Mucosa of descending colon (tissue), 3 donors: ENCODE data around the gene ANKZF1. TPM values are rescaled to one million over a fixed set of nuclear protein-coding genes. Genes with fewer than 3 reads are reported as not detected.

Source experiments
- ATAC-seq: fragments of 200-7000 bp; cut with Tn5 transposase; one replicate; pipeline ENCODE4 v1.9.1; 2020; ENCODE audit warnings: mild to moderate bottlenecking, moderate library complexity
- DNase-seq, 3 donors: peaks; one replicate each; pipeline ENCODE4 v3.0.0-alpha.2; 2020
- H3K36me3 ChIP-seq: fragments of 200-600 bp; one replicate; pipeline ENCODE4 v1.8.0; 2021; ENCODE audit warnings: low read depth, mild to moderate bottlenecking
- H3K4me1 ChIP-seq: fragments of 200-600 bp; one replicate; pipeline ENCODE4 v1.8.0; 2021; ENCODE audit warnings: low read depth, mild to moderate bottlenecking
- H3K4me3 ChIP-seq: fragments of 200-600 bp; one replicate; pipeline ENCODE4 v1.8.0; 2021; ENCODE audit warnings: mild to moderate bottlenecking
- H3K9me3 ChIP-seq: fragments of 200-600 bp; one replicate; pipeline ENCODE4 v1.8.0; 2021; ENCODE audit warnings: mild to moderate bottlenecking
- intact Hi-C, 2 donors: fragments of 100-400 bp; cut with DNase I in 1 of 2; cut with micrococcal nuclease in 1 of 2; formaldehyde crosslinking; loops; one replicate each; pipeline versions ENCODE4 v1.11.0 to v1.11.1; 2022; cut with DNase I, micrococcal nuclease
- total RNA-seq, 3 donors: library from RNA; stranded (reverse); fragmentation: NEBNext Ultra II Directional in 2 of 3; extraction: Animal tissue kit (Norgen Biotek cat#: 25700) in 2 of 3; gene quantifications; one replicate each; pipeline versions ENCODE4 v1.2.1 to v1.2.4, GENCODE V29; 2021 to 2023
- TF ChIP-seq, protein P1 (sequence below): fragments of 200-600 bp; IDR thresholded peaks from one replicate; pipeline ENCODE4 v1.8.0; 2022; ENCODE audit warnings: antibody characterized with exemption, mild to moderate bottlenecking
- donor health status: DM: no; HTN: no; CAD: no; lungs with moderate emphysema.
- donor health status: DM: no; HTN: no; CAD: no.
- donor health status: DM: no; HTN: yes; CAD: no.

The ANKZF1 gene
- total RNA-seq, 3 donors from 2014 or later = 38.6 to 65.2 (median 47.1) TPM

DNA sequence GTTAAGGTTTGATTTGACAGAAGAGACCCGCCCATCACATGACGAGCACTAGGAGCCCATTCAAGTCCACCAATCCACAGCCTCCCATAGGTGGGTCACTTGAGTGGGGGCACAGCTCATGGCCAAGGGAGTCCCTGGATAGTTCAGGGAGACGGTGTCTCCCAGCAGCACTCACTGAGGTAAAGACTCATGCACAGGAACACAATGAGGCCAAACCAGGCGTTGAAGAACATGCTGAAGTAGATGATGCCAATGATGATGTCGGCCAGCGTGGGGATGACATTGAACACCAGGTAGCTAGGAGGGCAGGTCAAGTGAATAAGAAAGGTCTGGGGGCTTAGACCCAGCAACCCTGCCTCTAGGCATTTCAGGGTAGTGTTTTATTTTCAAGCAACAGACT, 14.8 kb upstream of the ANKZF1 start:
- intact Hi-C loops = loop anchor here in 1 of 2 donors (10.0 kb wide), 1 partner anchor 50 kb away; the partner anchor contains the start of gene NHEJ1
- H3K4me3 ChIP-seq = no peak overlapping the region
- no peaks in the 10 kb centered on the region for H3K36me3 ChIP-seq
- H3K4me1 ChIP-seq = peaks cover 26% of the 10 kb centered on the region
- ATAC-seq (no peak), DNase-seq (no peak)
- H3K9me3 ChIP-seq = no peaks in the 10 kb centered on the region
- TF ChIP-seq, protein P1, sequence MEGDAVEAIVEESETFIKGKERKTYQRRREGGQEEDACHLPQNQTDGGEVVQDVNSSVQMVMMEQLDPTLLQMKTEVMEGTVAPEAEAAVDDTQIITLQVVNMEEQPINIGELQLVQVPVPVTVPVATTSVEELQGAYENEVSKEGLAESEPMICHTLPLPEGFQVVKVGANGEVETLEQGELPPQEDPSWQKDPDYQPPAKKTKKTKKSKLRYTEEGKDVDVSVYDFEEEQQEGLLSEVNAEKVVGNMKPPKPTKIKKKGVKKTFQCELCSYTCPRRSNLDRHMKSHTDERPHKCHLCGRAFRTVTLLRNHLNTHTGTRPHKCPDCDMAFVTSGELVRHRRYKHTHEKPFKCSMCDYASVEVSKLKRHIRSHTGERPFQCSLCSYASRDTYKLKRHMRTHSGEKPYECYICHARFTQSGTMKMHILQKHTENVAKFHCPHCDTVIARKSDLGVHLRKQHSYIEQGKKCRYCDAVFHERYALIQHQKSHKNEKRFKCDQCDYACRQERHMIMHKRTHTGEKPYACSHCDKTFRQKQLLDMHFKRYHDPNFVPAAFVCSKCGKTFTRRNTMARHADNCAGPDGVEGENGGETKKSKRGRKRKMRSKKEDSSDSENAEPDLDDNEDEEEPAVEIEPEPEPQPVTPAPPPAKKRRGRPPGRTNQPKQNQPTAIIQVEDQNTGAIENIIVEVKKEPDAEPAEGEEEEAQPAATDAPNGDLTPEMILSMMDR = no peak

DNA sequence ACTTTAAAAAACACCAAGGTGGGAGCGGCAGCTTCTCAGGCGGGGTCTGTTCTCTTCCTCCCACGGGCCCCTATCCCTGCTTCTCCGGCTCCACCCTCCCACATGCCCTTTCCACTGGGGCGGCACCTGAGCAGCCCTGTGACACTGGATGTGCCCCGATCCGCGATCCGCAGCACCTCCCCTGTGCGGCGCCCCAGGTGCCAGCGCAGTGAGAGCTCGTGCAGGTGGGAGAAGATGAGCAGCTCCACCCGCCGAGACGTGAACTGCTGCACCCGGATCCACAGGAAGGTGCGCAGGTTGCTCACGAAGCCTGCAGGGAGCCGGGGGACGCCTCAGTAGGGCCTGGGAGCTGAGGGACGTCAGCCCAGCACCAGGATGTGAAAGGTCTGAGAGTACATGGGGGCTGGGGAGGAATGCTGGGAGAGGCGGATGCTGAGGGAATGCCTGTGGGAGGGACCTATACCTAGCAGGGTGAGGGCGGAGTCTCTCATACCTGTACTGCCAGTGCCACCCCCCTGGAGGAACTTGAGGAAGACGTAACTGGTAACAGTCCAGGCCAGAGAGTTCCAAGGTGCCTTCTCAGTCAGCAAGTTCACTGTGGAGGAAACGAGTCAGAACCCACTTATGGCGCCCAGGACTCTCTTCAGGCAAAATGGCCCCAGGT, 13.6 kb upstream of the ANKZF1 start:
- ATAC-seq = no peak
- Histone ChIP-seq H3K9me3 (no peaks in the 10 kb centered on the region), H3K4me3 (no peak overlapping the region), H3K4me1 (peaks cover 26% of the 10 kb centered on the region), H3K36me3 (no peaks in the 10 kb centered on the region)
- intact Hi-C loops = loop anchor here in 1 of 2 donors (10.0 kb wide), 1 partner anchor 51 kb away; the partner anchor contains the start of gene NHEJ1
- DNase-seq = no peak
- TF ChIP-seq, protein P1 = no peak

DNA sequence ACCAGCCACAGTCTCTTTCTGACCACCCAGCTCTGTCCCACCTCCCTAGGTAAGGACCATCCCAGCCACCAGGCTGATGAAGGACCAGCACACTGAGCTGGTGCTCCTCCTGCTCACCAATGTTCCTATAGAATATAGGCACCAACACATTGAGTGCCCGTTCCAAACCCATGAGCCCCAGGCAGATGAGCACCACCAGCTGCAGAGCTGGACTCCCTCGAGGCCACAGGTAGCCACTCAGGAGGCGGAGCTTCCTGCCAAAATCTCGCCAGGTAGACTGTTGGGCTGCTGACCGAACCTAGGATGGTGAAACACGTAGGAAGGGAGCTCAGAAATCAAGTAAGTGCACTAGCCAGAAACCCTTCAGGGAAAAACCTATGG, 13.1 kb upstream of the ANKZF1 start:
- ATAC-seq (no peak), DNase-seq (no peak)
- H3K36me3 ChIP-seq = no peaks in the 10 kb centered on the region
- H3K4me1 ChIP-seq = peaks cover 26% of the 10 kb centered on the region
- TF ChIP-seq, protein P1 = no peak
- intact Hi-C loops = loop anchor here in 1 of 2 donors (10.0 kb wide), 1 partner anchor 52 kb away; the partner anchor contains the start of gene NHEJ1
- H3K4me3 ChIP-seq = no peak overlapping the region
- no peaks in the 10 kb centered on the region for H3K9me3 ChIP-seq

- no peaks in the 10 kb centered on the region for H3K9me3 ChIP-seq
These were observed 11.3 kb upstream of the ANKZF1 start for GRCh38 chr2:219218217-219218731.

DNA sequence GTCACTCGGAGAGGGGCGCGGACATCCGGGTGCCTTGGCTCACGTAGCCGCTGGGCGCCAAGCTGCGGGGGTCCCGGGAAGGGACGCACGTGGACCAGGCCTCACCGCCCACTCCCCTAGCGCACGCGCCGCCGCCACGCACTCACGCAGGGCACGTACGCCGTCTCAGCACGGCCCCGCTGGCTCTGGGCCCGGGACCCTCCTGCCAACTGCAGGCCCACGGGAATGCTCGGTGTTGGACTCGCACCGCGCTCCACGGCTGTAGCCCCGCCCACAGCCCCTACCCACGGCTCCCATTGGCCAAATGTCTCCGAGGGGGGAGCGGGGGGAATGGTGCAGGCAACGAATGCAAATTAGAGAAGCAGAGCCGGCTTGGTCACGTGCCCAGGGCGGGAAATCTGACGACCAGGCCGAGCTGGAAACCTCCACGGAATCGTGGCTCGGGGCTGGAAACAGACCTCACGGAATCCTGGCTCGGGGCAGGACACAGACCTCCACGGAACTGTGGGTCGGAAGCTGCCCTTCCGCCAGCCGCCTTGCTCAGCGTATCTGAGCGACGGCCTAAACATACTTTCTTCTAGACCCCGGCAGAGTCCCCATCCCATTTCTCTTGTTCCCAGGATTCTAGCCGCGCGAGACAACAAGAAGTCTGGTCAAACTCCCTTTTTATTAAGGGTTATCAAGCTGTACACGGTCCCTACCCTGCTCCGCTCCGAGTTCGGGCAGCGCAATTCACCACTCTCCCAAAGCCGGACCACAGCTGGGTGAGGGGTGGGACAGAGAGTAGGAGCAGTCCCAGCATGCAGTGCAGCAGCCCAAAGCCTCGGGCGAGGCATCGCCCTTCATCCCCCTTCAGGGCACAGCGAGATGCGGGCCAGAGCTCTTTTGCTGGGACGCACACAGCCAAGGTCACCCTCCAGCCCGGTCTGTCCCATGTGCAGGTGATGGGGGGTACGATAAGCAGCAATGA, 10.6 kb upstream of the ANKZF1 start, which contains the start of gene ABCB6:
Gene ABCB6 (minus strand): TSS at position 227 of the 970 bp plus-strand sequence. CDS start 285 bp downstream, outside the sequence.
- Histone ChIP-seq H3K36me3 (peaks cover 6% of the 10 kb centered on the region), H3K4me1 (peaks cover 26% of the 10 kb centered on the region), H3K9me3 (no peaks in the 10 kb centered on the region), H3K4me3 (peak within 1 kb of the TSS; percentile 17)
- peak; percentile 87 for ATAC-seq
- DNase-seq = peak; percentile 94 to 95 (median 95)
- intact Hi-C loops = loop anchor here in 1 of 2 donors (10.0 kb wide), 1 partner anchor 54 kb away; the partner anchor contains the start of gene NHEJ1
- TF ChIP-seq, protein P1 = no peak

More at GRCh38 chr2:219218217-219218731, 11.3 kb upstream of the ANKZF1 start:
- DNase-seq (peak; percentile 58 to 82 (median 75)), ATAC-seq (peak; percentile 72)
- H3K4me3 ChIP-seq = peak overlapping the region; percentile 17
- peaks cover 26% of the 10 kb centered on the region for H3K4me1 ChIP-seq
- TF ChIP-seq, protein P1 = no peak
- H3K36me3 ChIP-seq = peaks cover 2% of the 10 kb centered on the region
- intact Hi-C loops = loop anchor here in 1 of 2 donors (10.0 kb wide), 1 partner anchor 53 kb away; the partner anchor contains the start of gene NHEJ1
